Neural progenitor cell (in vitro differentiated cells): ENCODE data around the gene NBPF6. TPM values are rescaled to one million over a fixed set of nuclear protein-coding genes. Genes with fewer than 3 reads are reported as not detected.
"Not testable (repeated sequence)": the region's sequence is repeated elsewhere in the genome, so short reads cannot be mapped to it uniquely, and the experiment has no call there.

ENCODE experiments used
- DNase-seq: peaks from one replicate; pipeline ENCODE4 v3.0.0-alpha.2; 2016; ENCODE audit warnings: low spot score
- H2AFZ ChIP-seq: fragments of 200-600 bp; sonication (generic); replicated peaks from 2 replicates; pipeline ENCODE4 v1.6.1; 2016; ENCODE audit warnings: antibody characterized with exemption
- H3F3A ChIP-seq: fragments of 200-600 bp; sonication (generic); 2 replicates; pipeline ENCODE4 v1.6.1; 2016; ENCODE audit warnings: antibody characterized with exemption, low read depth
- H3K27ac ChIP-seq: fragments of 200-600 bp; sonication (generic); 2 replicates; pipeline ENCODE4 v1.5.1; 2016; ENCODE audit warnings: mild to moderate bottlenecking
- H3K27me3 ChIP-seq: fragments of 200-600 bp; sonication (generic); 2 replicates; pipeline ENCODE4 v1.6.1; 2016; ENCODE audit warnings: mild to moderate bottlenecking, moderate library complexity
- H3K36me3 ChIP-seq: fragments of 200-600 bp; sonication (generic); 2 replicates; pipeline ENCODE4 v1.5.1; 2016
- H3K4me1 ChIP-seq: fragments of 200-600 bp; sonication (generic); 2 replicates; pipeline ENCODE4 v1.6.1; 2016; ENCODE audit warnings: mixed run types
- H3K4me2 ChIP-seq: fragments of 200-600 bp; sonication (generic); 2 replicates; pipeline ENCODE4 v1.6.1; 2016
- H3K4me3 ChIP-seq: fragments of 200-600 bp; sonication (generic); 2 replicates; pipeline ENCODE4 v1.5.1; 2016
- H3K79me2 ChIP-seq: fragments of 200-600 bp; sonication (generic); 2 replicates; pipeline ENCODE4 v1.6.1; 2016; ENCODE audit warnings: low read depth
- H3K9ac ChIP-seq: fragments of 200-600 bp; sonication (generic); 2 replicates; pipeline ENCODE4 v1.6.1; 2016
- H3K9me3 ChIP-seq: fragments of 200-600 bp; sonication (generic); 2 replicates; pipeline ENCODE4 v1.5.1; 2016; ENCODE audit warnings: low read depth
- H4K20me1 ChIP-seq: fragments of 200-600 bp; sonication (generic); 2 replicates; pipeline ENCODE4 v1.6.1; 2016; ENCODE audit warnings: low read depth
- H3K27ac Mint-ChIP-seq: 3 replicates; pipeline ENCODE4 v1.8.0; 2021; ENCODE audit warnings: mixed read lengths
- H3K27me3 Mint-ChIP-seq: 2 replicates; pipeline ENCODE4 v1.8.0; 2022; ENCODE audit warnings: low read depth, mild to moderate bottlenecking, inconsistent platforms, moderate library complexity, mixed read lengths; ENCODE audit not compliant: insufficient read depth
- H3K36me3 Mint-ChIP-seq: 3 replicates; pipeline ENCODE4 v1.8.0; 2021; ENCODE audit warnings: mixed read lengths
- H3K4me1 Mint-ChIP-seq: 3 replicates; pipeline ENCODE4 v1.8.0; 2021; ENCODE audit warnings: mixed read lengths
- H3K4me3 Mint-ChIP-seq: 3 replicates; pipeline ENCODE4 v1.8.0; 2021; ENCODE audit warnings: mild to moderate bottlenecking, moderate library complexity, mixed read lengths
- H3K9me3 Mint-ChIP-seq: 3 replicates; pipeline ENCODE4 v1.8.0; 2020; ENCODE audit warnings: mixed read lengths
- CTCF ChIP-seq: fragments of 200-600 bp; sonication (generic); IDR thresholded peaks from 2 replicates; pipeline ENCODE4 v1.5.1; 2017; ENCODE audit warnings: antibody characterized with exemption, mild to moderate bottlenecking
- EZH2 ChIP-seq: fragments of 200-600 bp; sonication (generic); IDR thresholded peaks from 2 replicates; pipeline ENCODE4 v1.6.1; 2017; ENCODE audit warnings: antibody characterized with exemption, mild to moderate bottlenecking, moderate library complexity
- EZH2phosphoT487 ChIP-seq: fragments of 200-600 bp; sonication (generic); IDR thresholded peaks from 2 replicates; pipeline ENCODE4 v1.6.1; 2017; ENCODE audit warnings: antibody characterized with exemption
- total RNA-seq: library from RNA; depleted of rRNA; stranded (reverse); fragments of >200 nt; gene quantifications from 2 replicates; pipeline ENCODE4 v1.2.3, GENCODE V29; 2015; ENCODE audit warnings: low replicate concordance

Gene NBPF6
- total RNA-seq, 1 donor from 2014 or later: not detected

GRCh38 chr1:108512239-108513043 is 62.3 kb downstream of the NBPF6 start:
- Mint-ChIP-seq H3K27me3 (no peaks in the 10 kb centered on the region), H3K4me3 (no peak overlapping the region), H3K36me3 (no peaks in the 10 kb centered on the region), H3K9me3 (no peaks in the 10 kb centered on the region), H3K27ac (no peak overlapping the region), H3K4me1 (peaks cover 2% of the 10 kb centered on the region)
- H4K20me1 ChIP-seq: no peaks in the 10 kb centered on the region
- H3K4me3 ChIP-seq: no peak overlapping the region
- no peak overlapping the region for H3K9ac ChIP-seq
- H3K4me2 ChIP-seq: no peak overlapping the region
- H2AFZ ChIP-seq: no peak overlapping the region
- DNase-seq: peak; percentile 27
- H3F3A ChIP-seq: no peaks in the 10 kb centered on the region
- H3K27me3 ChIP-seq: no peaks in the 10 kb centered on the region
- no peaks in the 10 kb centered on the region for H3K36me3 ChIP-seq
- no peaks in the 10 kb centered on the region for H3K79me2 ChIP-seq
- no peaks in the 10 kb centered on the region for H3K9me3 ChIP-seq
- no peak overlapping the region for H3K27ac ChIP-seq
- no peaks in the 10 kb centered on the region for H3K4me1 ChIP-seq
- TF ChIP-seq EZH2phosphoT487 (no peak), EZH2 (no peak), CTCF (peak; percentile 84)

GRCh38 chr1:108513044-108513415 is 62.9 kb downstream of the NBPF6 start:
- H3K4me2 ChIP-seq: no peak overlapping the region
- no peak overlapping the region for H3K4me3 Mint-ChIP-seq

GRCh38 chr1:108513914-108514313 is 63.8 kb downstream of the NBPF6 start:
- not testable (repeated sequence) for H3K27me3 ChIP-seq, H3K4me3 Mint-ChIP-seq, H3K27me3 Mint-ChIP-seq

More at GRCh38 chr1:108513044-108513415, 62.9 kb downstream of the NBPF6 start:
- H3K4me1 Mint-ChIP-seq: peaks cover 2% of the 10 kb centered on the region
- no peak overlapping the region for H3K4me3 ChIP-seq
- H3F3A ChIP-seq: no peaks in the 10 kb centered on the region
- no peak for TF ChIP-seq CTCF
- TF ChIP-seq EZH2phosphoT487: no peak
- no peak for TF ChIP-seq EZH2
- H3K27ac ChIP-seq: no peak overlapping the region
- no peak for DNase-seq
- no peaks in the 10 kb centered on the region for H3K9me3 ChIP-seq
- no peaks in the 10 kb centered on the region for H3K79me2 ChIP-seq
- H3K36me3 Mint-ChIP-seq: no peaks in the 10 kb centered on the region
- no peaks in the 10 kb centered on the region for H3K4me1 ChIP-seq
- H3K27ac Mint-ChIP-seq: no peak overlapping the region
- no peaks in the 10 kb centered on the region for H3K27me3 ChIP-seq
- no peaks in the 10 kb centered on the region for H3K36me3 ChIP-seq
- H3K27me3 Mint-ChIP-seq: no peaks in the 10 kb centered on the region
- no peaks in the 10 kb centered on the region for H4K20me1 ChIP-seq
- no peak overlapping the region for H3K9ac ChIP-seq
- no peak overlapping the region for H2AFZ ChIP-seq
- no peaks in the 10 kb centered on the region for H3K9me3 Mint-ChIP-seq

GRCh38 chr1:108517301-108517897 is 67.3 kb downstream of the NBPF6 start:
- peak overlapping the region; percentile 50 for H2AFZ ChIP-seq
- not testable (repeated sequence) for H3K36me3 ChIP-seq, H3K4me2 ChIP-seq, DNase-seq, H3K27me3 ChIP-seq, H3K9me3 ChIP-seq, H3K4me3 ChIP-seq, H3K36me3 Mint-ChIP-seq, H3K27ac Mint-ChIP-seq, H4K20me1 ChIP-seq, H3K4me1 ChIP-seq, H3K27ac ChIP-seq, H3K9me3 Mint-ChIP-seq, H3K4me1 Mint-ChIP-seq, H3K9ac ChIP-seq, H3K4me3 Mint-ChIP-seq, H3F3A ChIP-seq, H3K27me3 Mint-ChIP-seq, H3K79me2 ChIP-seq

More at GRCh38 chr1:108513914-108514313, 63.8 kb downstream of the NBPF6 start:
- H3K4me1 ChIP-seq, H4K20me1 ChIP-seq, H3K27ac Mint-ChIP-seq, H3K4me1 Mint-ChIP-seq, H3K9ac ChIP-seq, H3K36me3 ChIP-seq, H3K4me2 ChIP-seq, H3K36me3 Mint-ChIP-seq, H3K79me2 ChIP-seq, H2AFZ ChIP-seq, H3K9me3 ChIP-seq, H3F3A ChIP-seq, DNase-seq, H3K4me3 ChIP-seq, H3K27ac ChIP-seq, H3K9me3 Mint-ChIP-seq: not testable (repeated sequence)

Other genes starting within 250 kb of the NBPF6 start
- 47.9 and 72.2 TPM in 2 replicates for gene SLC25A24, start 250.0 kb upstream of the NBPF6 start, total RNA-seq
- gene NBPF4, start 206.3 kb upstream of the NBPF6 start, total RNA-seq: not detected in 2 replicates
- gene EEIG2, start 109.8 kb downstream of the NBPF6 start, total RNA-seq: 6.6 and 8.8 TPM in 2 replicates
- 2.6 and 3.7 TPM in 2 replicates for gene HENMT1, start 210.8 kb downstream of the NBPF6 start, total RNA-seq
- gene PRPF38B, start 242.0 kb downstream of the NBPF6 start, total RNA-seq: 35.1 and 40.7 TPM in 2 replicates